ENCODE measurements around the gene CEACAM19.

- TF ChIP-seq POLR2AphosphoS5 (IDR thresholded peaks at IDR 0.05), result no peak
- no peak for TF ChIP-seq POLR2A (IDR thresholded peaks at IDR 0.05)
Observed at GRCh38 chr19:44677019-44677811, 5.9 kb downstream of the CEACAM19 start.

Measured in suprapubic skin (tissue), 4 donors.